ENCODE measurements around the gene NEK6.
A peak's percentile ranks its signal among the peaks of the same experiment; 100 is the strongest.

NEK6 gene

GRCh38 chr9:124218438-124218982 lies 39.2 kb upstream of the NEK6 start:
- no peaks in the 10 kb centered on the region for H3K36me3 Mint-ChIP-seq (ENCODE audit: low read depth)
- H3K9me3 Mint-ChIP-seq: no peaks in the 10 kb centered on the region
- H3K27ac Mint-ChIP-seq: peak overlapping the region; percentile 84
- H3K4me1 Mint-ChIP-seq (ENCODE audit: low read depth): peaks cover 92% of the 10 kb centered on the region
- peak overlapping the region; percentile 61 for H3K4me3 Mint-ChIP-seq
- intact Hi-C loops (cut with micrococcal nuclease): no loop called here
- no peaks in the 10 kb centered on the region for H3K27me3 Mint-ChIP-seq

- H3K27ac Mint-ChIP-seq: peak overlapping the region; percentile 84
- no peaks in the 10 kb centered on the region for H3K27me3 Mint-ChIP-seq
- intact Hi-C loops (cut with micrococcal nuclease): no loop called here
- peaks cover 92% of the 10 kb centered on the region for H3K4me1 Mint-ChIP-seq (ENCODE audit: low read depth)
- H3K4me3 Mint-ChIP-seq: peak overlapping the region; percentile 61
- H3K36me3 Mint-ChIP-seq (ENCODE audit: low read depth): no peaks in the 10 kb centered on the region
- H3K9me3 Mint-ChIP-seq: no peaks in the 10 kb centered on the region
Observed at GRCh38 chr9:124218987-124219461, 38.7 kb upstream of the NEK6 start.

- intact Hi-C loops (cut with micrococcal nuclease): loop anchor here (5.0 kb wide), 1 partner anchor 36 kb away; the partner anchor contains the start of gene NEK6
- H3K9me3 Mint-ChIP-seq: no peaks in the 10 kb centered on the region
- peak overlapping the region; percentile 80 for H3K4me3 Mint-ChIP-seq
- no peaks in the 10 kb centered on the region for H3K36me3 Mint-ChIP-seq (ENCODE audit: low read depth)
- no peaks in the 10 kb centered on the region for H3K27me3 Mint-ChIP-seq
- H3K4me1 Mint-ChIP-seq (ENCODE audit: low read depth): peaks cover 92% of the 10 kb centered on the region
- peak overlapping the region; percentile 84 for H3K27ac Mint-ChIP-seq
Observed at GRCh38 chr9:124220946-124221451, 36.8 kb upstream of the NEK6 start.

GRCh38 chr9:124221676-124222075 lies 36.1 kb upstream of the NEK6 start:
- Mint-ChIP-seq H3K27me3 (no peaks in the 10 kb centered on the region), H3K4me3 (peak overlapping the region; percentile 80), H3K27ac (peak overlapping the region; percentile 84), H3K36me3 (ENCODE audit: low read depth) (no peaks in the 10 kb centered on the region), H3K9me3 (no peaks in the 10 kb centered on the region), H3K4me1 (ENCODE audit: low read depth) (peaks cover 92% of the 10 kb centered on the region)
- intact Hi-C loops (cut with micrococcal nuclease): loop anchor here (5.0 kb wide), 1 partner anchor 36 kb away; the partner anchor contains the start of gene NEK6

GRCh38 chr9:124222109-124222508 lies 35.6 kb upstream of the NEK6 start:
- no peaks in the 10 kb centered on the region for H3K36me3 Mint-ChIP-seq (ENCODE audit: low read depth)
- intact Hi-C loops (cut with micrococcal nuclease): loop anchor here (5.0 kb wide), 1 partner anchor 35 kb away; the partner anchor contains the start of gene NEK6
- peak overlapping the region; percentile 80 for H3K4me3 Mint-ChIP-seq
- no peaks in the 10 kb centered on the region for H3K9me3 Mint-ChIP-seq
- H3K27me3 Mint-ChIP-seq: no peaks in the 10 kb centered on the region
- peaks cover 90% of the 10 kb centered on the region for H3K4me1 Mint-ChIP-seq (ENCODE audit: low read depth)
- H3K27ac Mint-ChIP-seq: peak overlapping the region; percentile 84

- Mint-ChIP-seq H3K27me3 (no peaks in the 10 kb centered on the region), H3K9me3 (no peaks in the 10 kb centered on the region), H3K4me1 (ENCODE audit: low read depth) (peaks cover 87% of the 10 kb centered on the region)
Observed at GRCh38 chr9:124222918-124223720, 34.6 kb upstream of the NEK6 start.

GRCh38 chr9:124225945-124226344 lies 31.8 kb upstream of the NEK6 start:
- H3K9me3 Mint-ChIP-seq: no peaks in the 10 kb centered on the region
- H3K27me3 Mint-ChIP-seq: no peaks in the 10 kb centered on the region
- H3K36me3 Mint-ChIP-seq (ENCODE audit: low read depth): no peaks in the 10 kb centered on the region
- H3K4me3 Mint-ChIP-seq: no peak overlapping the region
- H3K27ac Mint-ChIP-seq: peak overlapping the region; percentile 84
- intact Hi-C loops (cut with micrococcal nuclease): no loop called here
- H3K4me1 Mint-ChIP-seq (ENCODE audit: low read depth): peaks cover 76% of the 10 kb centered on the region

More at GRCh38 chr9:124222918-124223720, 34.6 kb upstream of the NEK6 start:
- Mint-ChIP-seq H3K36me3 (ENCODE audit: low read depth) (no peaks in the 10 kb centered on the region), H3K4me3 (peak overlapping the region; percentile 46), H3K27ac (peak overlapping the region; percentile 84)
- intact Hi-C loops (cut with micrococcal nuclease): loop anchor here (5.0 kb wide), 1 partner anchor 34 kb away; the partner anchor contains the start of gene NEK6

GRCh38 chr9:124228516-124228915 lies 29.2 kb upstream of the NEK6 start:
- H3K9me3 Mint-ChIP-seq: no peaks in the 10 kb centered on the region
- H3K36me3 Mint-ChIP-seq (ENCODE audit: low read depth): no peaks in the 10 kb centered on the region
- H3K27me3 Mint-ChIP-seq: no peaks in the 10 kb centered on the region
- intact Hi-C loops (cut with micrococcal nuclease): no loop called here
- no peak overlapping the region for H3K4me3 Mint-ChIP-seq
- peaks cover 72% of the 10 kb centered on the region for H3K4me1 Mint-ChIP-seq (ENCODE audit: low read depth)
- H3K27ac Mint-ChIP-seq: no peak overlapping the region

GRCh38 chr9:124231095-124231737 lies 26.5 kb upstream of the NEK6 start:
- no peaks in the 10 kb centered on the region for H3K36me3 Mint-ChIP-seq (ENCODE audit: low read depth)
- H3K4me3 Mint-ChIP-seq: no peak overlapping the region
- intact Hi-C loops (cut with micrococcal nuclease): no loop called here
- no peak overlapping the region for H3K27ac Mint-ChIP-seq
- H3K4me1 Mint-ChIP-seq (ENCODE audit: low read depth): peaks cover 45% of the 10 kb centered on the region
- H3K27me3 Mint-ChIP-seq: no peaks in the 10 kb centered on the region
- no peaks in the 10 kb centered on the region for H3K9me3 Mint-ChIP-seq

GRCh38 chr9:124238546-124239140 lies 19.1 kb upstream of the NEK6 start:
- intact Hi-C loops (cut with micrococcal nuclease): no loop called here
- Mint-ChIP-seq H3K36me3 (ENCODE audit: low read depth) (no peaks in the 10 kb centered on the region), H3K9me3 (no peaks in the 10 kb centered on the region), H3K4me1 (ENCODE audit: low read depth) (peaks cover 61% of the 10 kb centered on the region), H3K27ac (peak overlapping the region; percentile 72), H3K4me3 (no peak overlapping the region), H3K27me3 (no peaks in the 10 kb centered on the region)

- peaks cover 61% of the 10 kb centered on the region for H3K4me1 Mint-ChIP-seq (ENCODE audit: low read depth)
- no peaks in the 10 kb centered on the region for H3K36me3 Mint-ChIP-seq (ENCODE audit: low read depth)
- H3K9me3 Mint-ChIP-seq: no peaks in the 10 kb centered on the region
- H3K27ac Mint-ChIP-seq: peak overlapping the region; percentile 72
- intact Hi-C loops (cut with micrococcal nuclease): no loop called here
- H3K4me3 Mint-ChIP-seq: no peak overlapping the region
- no peaks in the 10 kb centered on the region for H3K27me3 Mint-ChIP-seq
Observed at GRCh38 chr9:124239249-124240073, 18.3 kb upstream of the NEK6 start.

GRCh38 chr9:124242331-124243194 lies 15.2 kb upstream of the NEK6 start:
- H3K9me3 Mint-ChIP-seq: no peaks in the 10 kb centered on the region
- H3K27ac Mint-ChIP-seq: peak overlapping the region; percentile 72
- peaks cover 58% of the 10 kb centered on the region for H3K4me1 Mint-ChIP-seq (ENCODE audit: low read depth)
- intact Hi-C loops (cut with micrococcal nuclease): loop anchor here (2.0 kb wide), 1 partner anchor 16 kb away; no protein-coding TSS in a partner anchor
- H3K4me3 Mint-ChIP-seq: peak overlapping the region; percentile 60
- no peaks in the 10 kb centered on the region for H3K27me3 Mint-ChIP-seq
- no peaks in the 10 kb centered on the region for H3K36me3 Mint-ChIP-seq (ENCODE audit: low read depth)
